SK-N-SH treated with all-trans-retinoic acid at 6 μM for 48 hours (cell line): ENCODE data around the gene MSH5.

Experiments used
- ATAC-seq: fragments of 200-7000 bp; cut with Tn5 transposase; 3 replicates; pipeline ENCODE4 v1.9.1; 2020; ENCODE audit warnings: mild to moderate bottlenecking, moderate library complexity
- ARNTL ChIP-seq: fragments of 450-650 bp; formaldehyde crosslinking; IDR thresholded peaks from 2 replicates; pipeline ENCODE4 v1.5.0; 2020; ENCODE audit warnings: low read depth, mild to moderate bottlenecking, moderate library complexity, borderline replicate concordance
- BACH2 ChIP-seq: fragments of 250-450 bp; sonication (Bioruptor Pico); IDR thresholded peaks from 2 replicates; pipeline ENCODE4 v1.9.0; 2021; ENCODE audit warnings: mild to moderate bottlenecking, borderline replicate concordance
- CSDC2 ChIP-seq: fragments of 250-450 bp; sonication (Bioruptor Pico); IDR thresholded peaks from 2 replicates; pipeline ENCODE4 v1.5.0; 2020; ENCODE audit warnings: mild to moderate bottlenecking, moderate library complexity
- ESRRG ChIP-seq: fragments of 250-450 bp; sonication (Bioruptor Pico); IDR thresholded peaks from 2 replicates; pipeline ENCODE4 v1.6.1; 2021; ENCODE audit warnings: mild to moderate bottlenecking
- GLIS3 ChIP-seq: fragments of 250-450 bp; sonication (Bioruptor Pico); IDR thresholded peaks from 2 replicates; pipeline ENCODE4 v1.5.0; 2020; ENCODE audit warnings: mild to moderate bottlenecking, moderate library complexity
- ISL1 ChIP-seq: fragments of 250-450 bp; sonication (Bioruptor Pico); IDR thresholded peaks from 2 replicates; pipeline ENCODE4 v2.1.2; 2022; ENCODE audit warnings: mild to moderate bottlenecking, moderate library complexity
- OSR1 ChIP-seq: fragments of 250-450 bp; sonication (Bioruptor Pico); IDR thresholded peaks from 2 replicates; pipeline ENCODE4 v1.8.0; 2022; ENCODE audit warnings: moderate library complexity, mild to moderate bottlenecking, inconsistent platforms
- PPARA ChIP-seq: fragments of 250-450 bp; sonication (Bioruptor Pico); IDR thresholded peaks from 2 replicates; pipeline ENCODE4 v1.5.0; 2020; ENCODE audit warnings: mild to moderate bottlenecking, borderline replicate concordance
- RARB ChIP-seq: fragments of 250-450 bp; sonication (Bioruptor Pico); IDR thresholded peaks from 2 replicates; pipeline ENCODE4 v1.8.0; 2021; ENCODE audit warnings: mild to moderate bottlenecking, moderate library complexity
- SNAI2 ChIP-seq: fragments of 250-450 bp; sonication (Bioruptor Pico); IDR thresholded peaks from 2 replicates; pipeline ENCODE4 v1.5.0; 2020; ENCODE audit warnings: mild to moderate bottlenecking, moderate library complexity
- TCF4 ChIP-seq: fragments of 250-450 bp; sonication (Bioruptor Pico); IDR thresholded peaks from 2 replicates; pipeline ENCODE4 v1.8.0; 2021; ENCODE audit warnings: mild to moderate bottlenecking, moderate library complexity, borderline replicate concordance
- TOX ChIP-seq: fragments of 250-450 bp; sonication (Bioruptor Pico); IDR thresholded peaks from 2 replicates; pipeline ENCODE4 v1.8.0; 2021; ENCODE audit warnings: mild to moderate bottlenecking, moderate library complexity, borderline replicate concordance
- ZC3H10 ChIP-seq: fragments of 250-450 bp; sonication (Bioruptor Pico); IDR thresholded peaks from 2 replicates; pipeline ENCODE4 v1.5.1; 2021; ENCODE audit warnings: mild to moderate bottlenecking, moderate library complexity
- ZNF565 ChIP-seq: fragments of 450-650 bp; formaldehyde crosslinking; conservative IDR thresholded peaks from 2 replicates; pipeline ENCODE4 v1.5.0; 2020; ENCODE audit warnings: low read depth, mild to moderate bottlenecking, moderate library complexity
- ZNF70 ChIP-seq: fragments of 450-650 bp; formaldehyde crosslinking; IDR thresholded peaks from 2 replicates; pipeline ENCODE4 v1.5.0; 2020; ENCODE audit warnings: mild to moderate bottlenecking, moderate library complexity
- ZNF8 ChIP-seq: fragments of 450-650 bp; formaldehyde crosslinking; IDR thresholded peaks from 2 replicates; pipeline ENCODE4 v1.5.0; 2020; ENCODE audit warnings: mild to moderate bottlenecking, moderate library complexity
- TF ChIP-seq, protein P1 (sequence below): fragments of 250-450 bp; sonication (Bioruptor Pico); IDR thresholded peaks from 2 replicates; pipeline ENCODE4 v1.5.1; 2020; ENCODE audit warnings: low read depth, mild to moderate bottlenecking, moderate library complexity
- TF ChIP-seq, protein P2 (sequence below): fragments of 250-450 bp; sonication (Bioruptor Pico); IDR thresholded peaks from 2 replicates; pipeline ENCODE4 v1.8.0; 2020; ENCODE audit warnings: mild to moderate bottlenecking, moderate library complexity, borderline replicate concordance
- TF ChIP-seq, protein P3 (sequence below): fragments of 250-450 bp; sonication (Bioruptor Pico); IDR thresholded peaks from 2 replicates; pipeline ENCODE4 v1.5.1; 2021; ENCODE audit warnings: mild to moderate bottlenecking, moderate library complexity
- TF ChIP-seq, protein P4 (sequence below): fragments of 250-450 bp; sonication (Bioruptor Pico); IDR thresholded peaks from 2 replicates; pipeline ENCODE4 v1.8.0; 2021; ENCODE audit warnings: low read depth, mild to moderate bottlenecking, moderate library complexity, borderline replicate concordance

Gene MSH5

DNA sequence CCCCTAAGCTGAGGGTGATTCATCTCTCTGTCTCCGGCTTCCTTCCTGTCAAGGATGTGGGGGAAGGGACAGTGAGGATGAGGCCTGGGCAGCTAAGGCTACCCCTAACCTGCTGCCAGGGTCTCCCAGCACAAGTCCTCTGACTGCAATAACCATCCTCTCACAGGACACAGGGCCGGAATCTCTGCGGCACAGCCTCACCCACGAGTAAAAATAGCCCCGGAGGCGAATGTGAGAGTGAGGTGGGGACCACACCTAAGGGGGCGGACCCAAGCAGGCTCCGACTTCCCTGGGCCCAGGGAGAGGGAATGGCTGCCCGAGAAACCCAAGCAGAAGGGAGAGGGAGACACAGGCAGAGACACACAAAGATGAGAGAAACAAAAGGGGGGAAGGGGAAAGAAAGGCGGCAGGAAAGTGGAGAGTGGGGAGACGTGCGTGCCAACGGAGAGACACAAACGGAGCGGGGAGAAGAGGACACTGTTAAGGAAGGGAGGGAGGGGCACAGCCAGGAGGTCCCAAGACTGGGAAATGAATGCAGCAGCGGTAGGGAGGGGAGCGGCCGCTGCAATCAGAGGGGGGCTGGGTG lies 4.9 kb upstream of the MSH5 start:
- TF ChIP-seq, protein P1, sequence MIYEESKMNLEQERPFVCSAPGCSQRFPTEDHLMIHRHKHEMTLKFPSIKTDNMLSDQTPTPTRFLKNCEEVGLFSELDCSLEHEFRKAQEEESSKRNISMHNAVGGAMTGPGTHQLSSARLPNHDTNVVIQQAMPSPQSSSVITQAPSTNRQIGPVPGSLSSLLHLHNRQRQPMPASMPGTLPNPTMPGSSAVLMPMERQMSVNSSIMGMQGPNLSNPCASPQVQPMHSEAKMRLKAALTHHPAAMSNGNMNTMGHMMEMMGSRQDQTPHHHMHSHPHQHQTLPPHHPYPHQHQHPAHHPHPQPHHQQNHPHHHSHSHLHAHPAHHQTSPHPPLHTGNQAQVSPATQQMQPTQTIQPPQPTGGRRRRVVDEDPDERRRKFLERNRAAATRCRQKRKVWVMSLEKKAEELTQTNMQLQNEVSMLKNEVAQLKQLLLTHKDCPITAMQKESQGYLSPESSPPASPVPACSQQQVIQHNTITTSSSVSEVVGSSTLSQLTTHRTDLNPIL (CRISPR knock-in tag), result no peak
- TF ChIP-seq ISL1 (CRISPR knock-in tag), result no peak
- TF ChIP-seq ARNTL, result no peak
- TF ChIP-seq BACH2 (CRISPR knock-in tag), result no peak
- no peak for TF ChIP-seq CSDC2 (CRISPR knock-in tag)
- TF ChIP-seq, protein P2, sequence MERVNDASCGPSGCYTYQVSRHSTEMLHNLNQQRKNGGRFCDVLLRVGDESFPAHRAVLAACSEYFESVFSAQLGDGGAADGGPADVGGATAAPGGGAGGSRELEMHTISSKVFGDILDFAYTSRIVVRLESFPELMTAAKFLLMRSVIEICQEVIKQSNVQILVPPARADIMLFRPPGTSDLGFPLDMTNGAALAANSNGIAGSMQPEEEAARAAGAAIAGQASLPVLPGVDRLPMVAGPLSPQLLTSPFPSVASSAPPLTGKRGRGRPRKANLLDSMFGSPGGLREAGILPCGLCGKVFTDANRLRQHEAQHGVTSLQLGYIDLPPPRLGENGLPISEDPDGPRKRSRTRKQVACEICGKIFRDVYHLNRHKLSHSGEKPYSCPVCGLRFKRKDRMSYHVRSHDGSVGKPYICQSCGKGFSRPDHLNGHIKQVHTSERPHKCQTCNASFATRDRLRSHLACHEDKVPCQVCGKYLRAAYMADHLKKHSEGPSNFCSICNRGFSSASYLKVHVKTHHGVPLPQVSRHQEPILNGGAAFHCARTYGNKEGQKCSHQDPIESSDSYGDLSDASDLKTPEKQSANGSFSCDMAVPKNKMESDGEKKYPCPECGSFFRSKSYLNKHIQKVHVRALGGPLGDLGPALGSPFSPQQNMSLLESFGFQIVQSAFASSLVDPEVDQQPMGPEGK (CRISPR knock-in tag), result no peak
- no peak for TF ChIP-seq PPARA
- TF ChIP-seq ESRRG (CRISPR knock-in tag), result no peak
- TF ChIP-seq RARB (CRISPR knock-in tag), result no peak
- no peak for TF ChIP-seq TCF4 (CRISPR knock-in tag)
- TF ChIP-seq, protein P3, sequence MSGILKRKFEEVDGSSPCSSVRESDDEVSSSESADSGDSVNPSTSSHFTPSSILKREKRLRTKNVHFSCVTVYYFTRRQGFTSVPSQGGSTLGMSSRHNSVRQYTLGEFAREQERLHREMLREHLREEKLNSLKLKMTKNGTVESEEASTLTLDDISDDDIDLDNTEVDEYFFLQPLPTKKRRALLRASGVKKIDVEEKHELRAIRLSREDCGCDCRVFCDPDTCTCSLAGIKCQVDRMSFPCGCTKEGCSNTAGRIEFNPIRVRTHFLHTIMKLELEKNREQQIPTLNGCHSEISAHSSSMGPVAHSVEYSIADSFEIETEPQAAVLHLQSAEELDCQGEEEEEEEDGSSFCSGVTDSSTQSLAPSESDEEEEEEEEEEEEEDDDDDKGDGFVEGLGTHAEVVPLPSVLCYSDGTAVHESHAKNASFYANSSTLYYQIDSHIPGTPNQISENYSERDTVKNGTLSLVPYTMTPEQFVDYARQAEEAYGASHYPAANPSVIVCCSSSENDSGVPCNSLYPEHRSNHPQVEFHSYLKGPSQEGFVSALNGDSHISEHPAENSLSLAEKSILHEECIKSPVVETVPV (CRISPR knock-in tag), result no peak
- TF ChIP-seq GLIS3 (CRISPR knock-in tag), result no peak
- TF ChIP-seq, all 23 proteins: peak for 0
- ATAC-seq, result peak; percentile 7; the same call in 2 of the 3 replicates

DNA sequence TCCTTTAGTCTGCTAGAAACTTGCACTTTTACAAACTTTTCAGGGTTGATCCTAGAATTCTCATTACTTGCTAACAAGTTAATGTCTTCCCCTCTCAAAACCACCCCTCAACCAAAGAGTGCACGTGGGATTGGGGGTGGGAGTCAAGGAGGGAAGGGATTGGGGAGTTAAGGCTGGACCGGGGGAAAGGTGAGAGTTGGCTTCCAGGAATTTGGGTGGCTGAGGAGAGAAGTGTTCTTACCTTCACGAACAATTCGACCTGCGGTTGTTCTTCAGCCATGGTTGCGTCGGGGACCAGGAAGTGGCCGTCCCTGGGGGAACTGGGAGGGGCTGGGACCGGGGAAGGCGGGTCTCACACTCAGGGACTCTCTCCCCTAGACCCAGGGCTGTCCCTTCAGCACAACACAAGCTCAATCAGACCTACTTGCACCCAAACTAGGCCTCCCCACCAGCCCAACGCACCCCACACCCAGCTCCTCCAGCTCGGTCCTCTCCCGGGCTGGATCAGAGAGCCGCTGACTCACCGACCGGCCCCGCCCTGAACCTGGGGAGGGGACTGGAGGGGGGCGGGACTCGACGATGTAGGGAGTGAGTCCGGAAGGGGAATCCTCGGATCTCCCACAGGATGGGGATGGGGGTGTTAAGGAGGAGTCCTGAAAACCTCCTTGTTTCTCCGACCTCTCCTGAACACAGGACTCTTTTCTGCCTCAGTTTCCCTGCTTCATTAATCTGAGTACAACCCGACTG lies 3.6 kb upstream of the MSH5 start, which contains the start of gene CLIC1:
Gene CLIC1 (minus strand): TSS at position 510 of the 747 bp plus-strand sequence. CDS start 230 bp downstream, at position 280.
- TF ChIP-seq PPARA, result no peak
- TF ChIP-seq, all 23 proteins: peak for 0
- peak; percentile 67 for ATAC-seq

DNA sequence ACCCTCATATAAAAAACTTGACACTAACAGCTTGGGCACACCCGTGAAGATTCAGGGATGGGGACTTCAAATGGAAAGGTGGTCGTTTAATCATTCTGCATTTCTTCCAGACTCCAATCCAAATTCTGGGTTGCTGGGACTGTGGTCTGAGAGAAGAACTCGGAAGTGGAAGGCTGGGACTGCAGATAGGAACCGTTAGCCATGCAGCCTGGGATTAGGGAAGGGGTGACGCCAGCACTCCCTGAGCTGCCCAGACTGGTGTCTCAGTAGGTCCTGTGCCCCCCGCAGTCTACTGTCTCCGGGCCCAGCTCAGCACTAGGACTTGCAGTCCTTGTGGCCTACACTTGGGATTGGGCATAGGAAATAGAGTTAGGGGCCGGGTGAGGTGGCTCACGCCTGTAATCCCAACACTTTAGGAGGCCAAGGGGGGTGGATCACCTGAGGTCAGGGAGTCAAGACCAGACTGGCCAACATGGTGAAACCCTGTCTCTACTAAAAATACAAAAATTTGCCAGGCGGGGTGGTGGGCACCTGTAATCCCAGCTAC lies 3.0 kb upstream of the MSH5 start:
- no peak for ATAC-seq
- TF ChIP-seq OSR1 (CRISPR knock-in tag) (no peak), ZNF70 (CRISPR knock-in tag) (no peak), TOX (no peak), PPARA (no peak), CSDC2 (CRISPR knock-in tag) (no peak), RARB (CRISPR knock-in tag) (no peak), ZC3H10 (no peak), SNAI2 (CRISPR knock-in tag) (no peak), ZNF565 (CRISPR knock-in tag) (no peak), TCF4 (CRISPR knock-in tag) (no peak), ZNF8 (no peak), GLIS3 (CRISPR knock-in tag) (no peak), ESRRG (CRISPR knock-in tag) (no peak), ISL1 (CRISPR knock-in tag) (no peak)
- TF ChIP-seq, protein P4, sequence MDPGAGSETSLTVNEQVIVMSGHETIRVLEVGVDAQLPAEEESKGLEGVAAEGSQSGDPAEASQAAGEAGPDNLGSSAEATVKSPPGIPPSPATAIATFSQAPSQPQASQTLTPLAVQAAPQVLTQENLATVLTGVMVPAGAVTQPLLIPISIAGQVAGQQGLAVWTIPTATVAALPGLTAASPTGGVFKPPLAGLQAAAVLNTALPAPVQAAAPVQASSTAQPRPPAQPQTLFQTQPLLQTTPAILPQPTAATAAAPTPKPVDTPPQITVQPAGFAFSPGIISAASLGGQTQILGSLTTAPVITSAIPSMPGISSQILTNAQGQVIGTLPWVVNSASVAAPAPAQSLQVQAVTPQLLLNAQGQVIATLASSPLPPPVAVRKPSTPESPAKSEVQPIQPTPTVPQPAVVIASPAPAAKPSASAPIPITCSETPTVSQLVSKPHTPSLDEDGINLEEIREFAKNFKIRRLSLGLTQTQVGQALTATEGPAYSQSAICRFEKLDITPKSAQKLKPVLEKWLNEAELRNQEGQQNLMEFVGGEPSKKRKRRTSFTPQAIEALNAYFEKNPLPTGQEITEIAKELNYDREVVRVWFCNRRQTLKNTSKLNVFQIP (CRISPR knock-in tag), result no peak
- TF ChIP-seq, protein P1 (CRISPR knock-in tag), result no peak
- TF ChIP-seq, protein P2 (CRISPR knock-in tag), result no peak
